K562 (cell line): ENCODE measurements around the gene RHOF. TPM values are rescaled to one million over a fixed set of nuclear protein-coding genes. Genes with fewer than 3 reads are reported as not detected.
A peak's percentile ranks its signal among the peaks of the same experiment; 100 is the strongest.

Experiments used
- CCNT2 ChIP-seq: IDR thresholded peaks from 2 replicates; pipeline ENCODE4 v1.6.1; 2011; ENCODE audit warnings: borderline replicate concordance, low read depth, mild to moderate bottlenecking, moderate library complexity, mixed read lengths, low read length; ENCODE audit not compliant: insufficient read length; ENCODE audit errors: extremely low read depth
- CXXC5 ChIP-seq: fragments of 250-450 bp; sonication (Bioruptor Pico); IDR thresholded peaks from 2 replicates; pipeline ENCODE4 v1.8.0; 2022; ENCODE audit warnings: inconsistent platforms, mild to moderate bottlenecking, moderate library complexity
- HDAC1 ChIP-seq, 2 experiments: fragments of 450-650 bp; IDR thresholded peaks; 2 replicates each; pipeline ENCODE4 v1.6.1; 2016 to 2017; ENCODE audit warnings: inconsistent platforms in 1 of 2, mild to moderate bottlenecking in 1 of 2, moderate library complexity in 1 of 2
- HLTF ChIP-seq: fragments of 450-650 bp; IDR thresholded peaks from 2 replicates; pipeline ENCODE4 v1.6.1; 2016
- HMGN3 ChIP-seq: IDR thresholded peaks from 2 replicates; pipeline ENCODE4 v1.6.1; 2011; ENCODE audit warnings: borderline replicate concordance, low read depth, mild to moderate bottlenecking, mixed read lengths, low read length; ENCODE audit not compliant: insufficient read length; ENCODE audit errors: extremely low read depth
- KAT2B ChIP-seq: IDR thresholded peaks from one replicate; pipeline ENCODE4 v1.6.1; 2012; ENCODE audit warnings: low read depth, mild to moderate bottlenecking, control low read depth, inconsistent platforms, low read length, moderate library complexity
- LCOR ChIP-seq: sonication (generic); formaldehyde crosslinking; IDR thresholded peaks from 2 replicates; pipeline ENCODE4 v1.8.0; 2022; ENCODE audit warnings: mild to moderate bottlenecking, missing genetic modification reagents
- MTA2 ChIP-seq: fragments of 450-650 bp; IDR thresholded peaks from 2 replicates; pipeline ENCODE4 v1.6.1; 2016; ENCODE audit warnings: low read depth
- PURB ChIP-seq: sonication (generic); formaldehyde crosslinking; IDR thresholded peaks from 2 replicates; pipeline ENCODE4 v1.9.0; 2021; ENCODE audit warnings: low read depth, mild to moderate bottlenecking, missing genetic modification reagents
- SMARCE1 ChIP-seq: fragments of 450-650 bp; IDR thresholded peaks from 2 replicates; pipeline ENCODE4 v1.7.1; 2016; ENCODE audit warnings: mild to moderate bottlenecking
- ZC3H8 ChIP-seq: fragments of 450-650 bp; IDR thresholded peaks from 2 replicates; pipeline ENCODE4 v1.6.1; 2017
- ZNF212 ChIP-seq: fragments of 450-650 bp; formaldehyde crosslinking; IDR thresholded peaks from 2 replicates; pipeline ENCODE4 v1.4.0; 2020; ENCODE audit warnings: mild to moderate bottlenecking
- ZNF583 ChIP-seq: fragments of 250-450 bp; sonication (Bioruptor Pico); IDR thresholded peaks from 2 replicates; pipeline ENCODE4 v1.4.0; 2020
- ZZZ3 ChIP-seq: fragments of 450-650 bp; IDR thresholded peaks from 2 replicates; pipeline ENCODE4 v1.6.1; 2016; ENCODE audit warnings: antibody characterized with exemption, mild to moderate bottlenecking, moderate library complexity
- polyA plus RNA-seq, 8 experiments: library from polyadenylated mRNA; depleted of rRNA in 4 of 8; stranded (reverse) in 5 of 8; unstranded in 3 of 8; fragments of >200 nt; fragmentation: Nextera tagmentation in 2 of 8; fragmentation: Illumina TruSeq in 1 of 8; extraction: Ambion mirVana in 2 of 8; extraction: Trizol in 1 of 8; gene quantifications; 2 replicates each; pipeline versions ENCODE4 v1.2.1 to v1.2.3, GENCODE V29; 2011 to 2014; ENCODE audit warnings: inconsistent platforms in 1 of 8, missing spikeins in 1 of 8
- total RNA-seq, 7 experiments: library from RNA; depleted of rRNA in 6 of 7; stranded (reverse); fragments of >200 nt in 6 of 7; fragmentation: Illumina TruSeq in 2 of 7; extraction: Trizol in 2 of 7; gene quantifications; 2 replicates each; pipeline versions ENCODE4 v1.2.1 to v1.2.3, GENCODE V29; 2011 to 2021; ENCODE audit warnings: low replicate concordance in 1 of 7
- TF ChIP-seq, protein P1 (sequence below): fragments of 150-350 bp; conservative IDR thresholded peaks from 2 replicates; pipeline ENCODE4 v1.6.1; 2014; ENCODE audit warnings: low read length
- TF ChIP-seq, protein P2 (sequence below): sonication (generic); formaldehyde crosslinking; IDR thresholded peaks from 2 replicates; pipeline ENCODE4 v1.8.1; 2023; ENCODE audit warnings: mild to moderate bottlenecking, missing genetic modification reagents
- TF ChIP-seq, protein P3 (sequence below), 2 experiments: IDR thresholded peaks; 2 replicates each; pipeline ENCODE4 v1.6.1; 2012; ENCODE audit warnings: improper control_type of control experiment in 2 of 2, low read depth in 2 of 2, low read length in 2 of 2, borderline replicate concordance in 1 of 2
- TF ChIP-seq, protein P4 (sequence below): sonication (generic); formaldehyde crosslinking; IDR thresholded peaks from 2 replicates; pipeline ENCODE4 v1.8.1; 2023; ENCODE audit warnings: mild to moderate bottlenecking, missing genetic modification reagents

Gene RHOF
- total and polyA plus RNA-seq, 9 of the 15 experiments (the other 6 are each of a cell fraction or from before 2014, with no cell fraction given) = 0.13 to 10.1 (median 4.0) TPM

DNA sequence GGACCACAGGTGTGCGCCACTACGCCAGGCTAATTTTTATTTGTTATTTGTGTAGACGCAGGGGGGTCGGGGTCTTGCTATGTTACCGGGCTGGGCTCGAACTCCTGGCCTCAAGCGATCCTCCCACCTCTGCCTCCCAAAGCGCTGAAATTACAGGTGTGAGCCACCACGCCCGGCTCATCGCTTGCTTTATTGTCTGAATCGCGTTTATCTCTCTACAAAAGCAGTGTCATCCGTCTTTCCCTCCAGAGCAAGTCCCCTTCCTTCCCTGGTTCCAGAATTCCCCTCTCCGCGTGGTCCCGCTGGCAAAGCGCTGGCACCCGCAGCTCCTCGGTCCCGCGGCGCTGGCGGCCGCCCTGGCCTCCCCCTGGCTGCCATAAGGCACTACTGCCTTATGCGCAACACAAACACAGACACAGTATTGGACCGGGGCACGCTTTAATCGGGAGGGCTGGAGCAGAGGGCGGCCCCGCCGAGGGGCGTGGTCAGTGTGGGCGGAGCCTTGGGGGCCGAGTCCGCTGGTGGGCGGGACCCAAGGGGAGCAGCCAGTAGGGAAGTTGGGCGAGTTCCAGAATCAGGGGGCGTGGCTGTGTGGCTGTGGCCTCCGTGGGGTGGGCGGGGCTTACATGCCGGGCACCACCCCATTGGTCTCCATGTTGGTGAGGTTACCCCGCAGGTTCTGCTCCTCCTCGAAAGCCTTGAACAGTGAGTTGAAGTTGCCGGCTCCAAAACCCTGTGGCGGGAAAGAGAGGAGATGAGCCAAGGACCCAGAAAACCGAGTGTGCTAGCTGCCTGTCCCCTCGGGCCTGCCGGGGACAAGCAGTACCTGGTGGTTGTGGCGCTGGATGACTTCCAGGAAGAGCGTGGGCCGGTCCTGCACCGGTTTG lies 45.9 kb upstream of the RHOF start (continued):
- TF ChIP-seq, protein P1, sequence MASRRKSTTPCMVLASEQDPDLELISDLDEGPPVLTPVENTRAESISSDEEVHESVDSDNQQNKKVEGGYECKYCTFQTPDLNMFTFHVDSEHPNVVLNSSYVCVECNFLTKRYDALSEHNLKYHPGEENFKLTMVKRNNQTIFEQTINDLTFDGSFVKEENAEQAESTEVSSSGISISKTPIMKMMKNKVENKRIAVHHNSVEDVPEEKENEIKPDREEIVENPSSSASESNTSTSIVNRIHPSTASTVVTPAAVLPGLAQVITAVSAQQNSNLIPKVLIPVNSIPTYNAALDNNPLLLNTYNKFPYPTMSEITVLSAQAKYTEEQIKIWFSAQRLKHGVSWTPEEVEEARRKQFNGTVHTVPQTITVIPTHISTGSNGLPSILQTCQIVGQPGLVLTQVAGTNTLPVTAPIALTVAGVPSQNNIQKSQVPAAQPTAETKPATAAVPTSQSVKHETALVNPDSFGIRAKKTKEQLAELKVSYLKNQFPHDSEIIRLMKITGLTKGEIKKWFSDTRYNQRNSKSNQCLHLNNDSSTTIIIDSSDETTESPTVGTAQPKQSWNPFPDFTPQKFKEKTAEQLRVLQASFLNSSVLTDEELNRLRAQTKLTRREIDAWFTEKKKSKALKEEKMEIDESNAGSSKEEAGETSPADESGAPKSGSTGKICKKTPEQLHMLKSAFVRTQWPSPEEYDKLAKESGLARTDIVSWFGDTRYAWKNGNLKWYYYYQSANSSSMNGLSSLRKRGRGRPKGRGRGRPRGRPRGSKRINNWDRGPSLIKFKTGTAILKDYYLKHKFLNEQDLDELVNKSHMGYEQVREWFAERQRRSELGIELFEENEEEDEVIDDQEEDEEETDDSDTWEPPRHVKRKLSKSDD = no peak
- TF ChIP-seq ZC3H8 (no peak), ZZZ3 (no peak), CXXC5 (CRISPR knock-in tag) (0 out of 2 replicates have a peak, but pooled peaks have one; percentile 43), SMARCE1 (no peak; the same call in 1 of the 2 replicates), CCNT2 (peak; percentile 74), HDAC1 (IDR thresholded peaks at IDR 0.05) (peak in 1 of 2 experiments; percentile 54; a peak in 2 of 4 replicates), ZNF212 (CRISPR knock-in tag) (no peak), HMGN3 (peak; percentile 92), LCOR (CRISPR knock-in tag) (peak; percentile 81; the same call in 1 of the 2 replicates), HLTF (no peak; the same call in 1 of the 2 replicates), ZNF583 (CRISPR knock-in tag) (no peak), PURB (CRISPR knock-in tag) (no peak), KAT2B (no peak), MTA2 (peak; percentile 9; the same call in 1 of the 2 replicates)
- TF ChIP-seq, protein P2, sequence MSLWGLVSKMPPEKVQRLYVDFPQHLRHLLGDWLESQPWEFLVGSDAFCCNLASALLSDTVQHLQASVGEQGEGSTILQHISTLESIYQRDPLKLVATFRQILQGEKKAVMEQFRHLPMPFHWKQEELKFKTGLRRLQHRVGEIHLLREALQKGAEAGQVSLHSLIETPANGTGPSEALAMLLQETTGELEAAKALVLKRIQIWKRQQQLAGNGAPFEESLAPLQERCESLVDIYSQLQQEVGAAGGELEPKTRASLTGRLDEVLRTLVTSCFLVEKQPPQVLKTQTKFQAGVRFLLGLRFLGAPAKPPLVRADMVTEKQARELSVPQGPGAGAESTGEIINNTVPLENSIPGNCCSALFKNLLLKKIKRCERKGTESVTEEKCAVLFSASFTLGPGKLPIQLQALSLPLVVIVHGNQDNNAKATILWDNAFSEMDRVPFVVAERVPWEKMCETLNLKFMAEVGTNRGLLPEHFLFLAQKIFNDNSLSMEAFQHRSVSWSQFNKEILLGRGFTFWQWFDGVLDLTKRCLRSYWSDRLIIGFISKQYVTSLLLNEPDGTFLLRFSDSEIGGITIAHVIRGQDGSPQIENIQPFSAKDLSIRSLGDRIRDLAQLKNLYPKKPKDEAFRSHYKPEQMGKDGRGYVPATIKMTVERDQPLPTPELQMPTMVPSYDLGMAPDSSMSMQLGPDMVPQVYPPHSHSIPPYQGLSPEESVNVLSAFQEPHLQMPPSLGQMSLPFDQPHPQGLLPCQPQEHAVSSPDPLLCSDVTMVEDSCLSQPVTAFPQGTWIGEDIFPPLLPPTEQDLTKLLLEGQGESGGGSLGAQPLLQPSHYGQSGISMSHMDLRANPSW (CRISPR knock-in tag) = no peak
- TF ChIP-seq, protein P3, sequence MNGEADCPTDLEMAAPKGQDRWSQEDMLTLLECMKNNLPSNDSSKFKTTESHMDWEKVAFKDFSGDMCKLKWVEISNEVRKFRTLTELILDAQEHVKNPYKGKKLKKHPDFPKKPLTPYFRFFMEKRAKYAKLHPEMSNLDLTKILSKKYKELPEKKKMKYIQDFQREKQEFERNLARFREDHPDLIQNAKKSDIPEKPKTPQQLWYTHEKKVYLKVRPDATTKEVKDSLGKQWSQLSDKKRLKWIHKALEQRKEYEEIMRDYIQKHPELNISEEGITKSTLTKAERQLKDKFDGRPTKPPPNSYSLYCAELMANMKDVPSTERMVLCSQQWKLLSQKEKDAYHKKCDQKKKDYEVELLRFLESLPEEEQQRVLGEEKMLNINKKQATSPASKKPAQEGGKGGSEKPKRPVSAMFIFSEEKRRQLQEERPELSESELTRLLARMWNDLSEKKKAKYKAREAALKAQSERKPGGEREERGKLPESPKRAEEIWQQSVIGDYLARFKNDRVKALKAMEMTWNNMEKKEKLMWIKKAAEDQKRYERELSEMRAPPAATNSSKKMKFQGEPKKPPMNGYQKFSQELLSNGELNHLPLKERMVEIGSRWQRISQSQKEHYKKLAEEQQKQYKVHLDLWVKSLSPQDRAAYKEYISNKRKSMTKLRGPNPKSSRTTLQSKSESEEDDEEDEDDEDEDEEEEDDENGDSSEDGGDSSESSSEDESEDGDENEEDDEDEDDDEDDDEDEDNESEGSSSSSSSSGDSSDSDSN (IDR thresholded peaks at IDR 0.05; ENCODE audit: borderline replicate concordance in 1 of 2, low read depth in 2 of 2, low read length in 2 of 2) = no peak
- TF ChIP-seq, protein P4, sequence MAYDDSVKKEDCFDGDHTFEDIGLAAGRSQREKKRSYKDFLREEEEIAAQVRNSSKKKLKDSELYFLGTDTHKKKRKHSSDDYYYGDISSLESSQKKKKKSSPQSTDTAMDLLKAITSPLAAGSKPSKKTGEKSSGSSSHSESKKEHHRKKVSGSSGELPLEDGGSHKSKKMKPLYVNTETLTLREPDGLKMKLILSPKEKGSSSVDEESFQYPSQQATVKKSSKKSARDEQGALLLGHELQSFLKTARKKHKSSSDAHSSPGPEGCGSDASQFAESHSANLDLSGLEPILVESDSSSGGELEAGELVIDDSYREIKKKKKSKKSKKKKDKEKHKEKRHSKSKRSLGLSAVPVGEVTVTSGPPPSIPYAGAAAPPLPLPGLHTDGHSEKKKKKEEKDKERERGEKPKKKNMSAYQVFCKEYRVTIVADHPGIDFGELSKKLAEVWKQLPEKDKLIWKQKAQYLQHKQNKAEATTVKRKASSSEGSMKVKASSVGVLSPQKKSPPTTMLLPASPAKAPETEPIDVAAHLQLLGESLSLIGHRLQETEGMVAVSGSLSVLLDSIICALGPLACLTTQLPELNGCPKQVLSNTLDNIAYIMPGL (CRISPR knock-in tag) = no peak
